GM12801 (cell line): ENCODE results near the gene HLCS.

Source experiments
- CTCF ChIP-seq: IDR thresholded peaks from one replicate; pipeline ENCODE4 v1.5.1; 2011; ENCODE audit warnings: control low read depth; ENCODE audit not compliant: insufficient read length; ENCODE audit errors: extremely low read depth

The HLCS gene

GRCh38 chr21:37000381-37000780 lies 33.9 kb upstream of the HLCS start:
- TF ChIP-seq CTCF, result no peak

- TF ChIP-seq CTCF, result no peak
These were observed 32.8 kb upstream of the HLCS start for GRCh38 chr21:36999131-36999898.

GRCh38 chr21:36994501-36995158 lies 28.2 kb upstream of the HLCS start:
- TF ChIP-seq CTCF, result no peak

GRCh38 chr21:36992671-36993070 lies 26.2 kb upstream of the HLCS start:
- no peak for TF ChIP-seq CTCF

GRCh38 chr21:36990508-36991205 lies 24.2 kb upstream of the HLCS start:
- no peak for TF ChIP-seq CTCF

- TF ChIP-seq CTCF, result no peak
These were observed 23.4 kb upstream of the HLCS start for GRCh38 chr21:36989699-36990507.

- TF ChIP-seq CTCF, result no peak
These were observed 22.1 kb upstream of the HLCS start for GRCh38 chr21:36988536-36988935.
